Suprapubic skin (tissue), 4 donors: ENCODE data around the gene KIAA1210.

Source experiments
- EP300 ChIP-seq: sonication (generic); formaldehyde crosslinking; IDR thresholded peaks from one replicate; pipeline ENCODE4 v1.6.1; 2017; ENCODE audit warnings: antibody characterized with exemption
- POLR2A ChIP-seq, 2 donors: fragments of 450-650 bp; IDR thresholded peaks; one replicate each; pipeline ENCODE4 v1.6.1; 2017; ENCODE audit warnings: antibody characterized with exemption in 2 of 2, mild to moderate bottlenecking in 2 of 2, moderate library complexity in 2 of 2
- POLR2AphosphoS5 ChIP-seq, 3 donors: sonication (generic); formaldehyde crosslinking; IDR thresholded peaks; one replicate each; pipeline ENCODE4 v1.6.1; 2017; ENCODE audit warnings: antibody characterized with exemption in 3 of 3
- TF ChIP-seq, protein P1 (sequence below), 2 donors: fragments of 200-600 bp in 1 of 2; fragments of 450-650 bp in 1 of 2; sonication (generic) in 1 of 2; IDR thresholded peaks; one replicate each; pipeline ENCODE4 v1.5.1; 2016 to 2019; ENCODE audit warnings: antibody characterized with exemption in 2 of 2, mild to moderate bottlenecking in 1 of 2, moderate library complexity in 1 of 2

DNA sequence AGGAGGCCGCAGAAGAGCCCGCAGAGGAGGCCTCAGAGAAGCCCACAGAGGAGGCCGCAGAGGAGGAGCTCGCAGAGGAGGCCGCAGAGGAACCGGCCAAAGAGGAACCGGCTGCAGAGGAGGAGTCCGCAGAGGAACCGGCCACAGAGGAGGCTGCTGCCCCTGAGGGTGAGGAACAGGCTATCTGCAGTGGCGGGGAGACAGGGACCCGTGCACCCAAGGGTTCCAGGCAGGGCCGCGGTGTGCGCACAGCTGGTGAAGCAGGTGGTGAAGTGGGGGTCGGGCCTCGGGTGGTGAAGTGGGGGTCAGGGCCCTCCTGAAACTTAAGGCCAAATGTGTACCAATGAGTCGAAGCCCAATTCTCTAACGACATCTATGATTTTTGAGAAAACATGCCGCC is 53.7 kb downstream of the KIAA1210 start:
- TF ChIP-seq, protein P1, sequence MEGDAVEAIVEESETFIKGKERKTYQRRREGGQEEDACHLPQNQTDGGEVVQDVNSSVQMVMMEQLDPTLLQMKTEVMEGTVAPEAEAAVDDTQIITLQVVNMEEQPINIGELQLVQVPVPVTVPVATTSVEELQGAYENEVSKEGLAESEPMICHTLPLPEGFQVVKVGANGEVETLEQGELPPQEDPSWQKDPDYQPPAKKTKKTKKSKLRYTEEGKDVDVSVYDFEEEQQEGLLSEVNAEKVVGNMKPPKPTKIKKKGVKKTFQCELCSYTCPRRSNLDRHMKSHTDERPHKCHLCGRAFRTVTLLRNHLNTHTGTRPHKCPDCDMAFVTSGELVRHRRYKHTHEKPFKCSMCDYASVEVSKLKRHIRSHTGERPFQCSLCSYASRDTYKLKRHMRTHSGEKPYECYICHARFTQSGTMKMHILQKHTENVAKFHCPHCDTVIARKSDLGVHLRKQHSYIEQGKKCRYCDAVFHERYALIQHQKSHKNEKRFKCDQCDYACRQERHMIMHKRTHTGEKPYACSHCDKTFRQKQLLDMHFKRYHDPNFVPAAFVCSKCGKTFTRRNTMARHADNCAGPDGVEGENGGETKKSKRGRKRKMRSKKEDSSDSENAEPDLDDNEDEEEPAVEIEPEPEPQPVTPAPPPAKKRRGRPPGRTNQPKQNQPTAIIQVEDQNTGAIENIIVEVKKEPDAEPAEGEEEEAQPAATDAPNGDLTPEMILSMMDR (IDR thresholded peaks at IDR 0.05) = no peak
- TF ChIP-seq EP300 (no peak), POLR2A (IDR thresholded peaks at IDR 0.05) (no peak), POLR2AphosphoS5 (IDR thresholded peaks at IDR 0.05) (no peak)
